GM19438 (cell line): ENCODE data around the gene AFP.

Experiments used
- ATAC-seq: cut with Tn5 transposase; IDR thresholded peaks from one replicate; pipeline ENCODE4 v1.9.1; 2021; ENCODE audit warnings: low read depth; ENCODE audit not compliant: unreplicated experiment

The AFP gene

GRCh38 chr4:73413294-73413755 is 22.7 kb upstream of the AFP start:
- ATAC-seq: no peak

- ATAC-seq: no peak
Measured at GRCh38 chr4:73414936-73415271, 21.1 kb upstream of the AFP start.

- no peak for ATAC-seq
Measured at GRCh38 chr4:73415807-73416238, 20.2 kb upstream of the AFP start.

- ATAC-seq: no peak
Measured at GRCh38 chr4:73416423-73417087, 19.5 kb upstream of the AFP start.

- no peak for ATAC-seq
Measured at GRCh38 chr4:73417342-73417741, 18.7 kb upstream of the AFP start.

GRCh38 chr4:73417973-73418372 is 18.0 kb upstream of the AFP start:
- ATAC-seq: no peak

GRCh38 chr4:73418677-73419076 is 17.3 kb upstream of the AFP start:
- ATAC-seq: no peak

GRCh38 chr4:73419106-73420038 is 16.6 kb upstream of the AFP start:
- ATAC-seq: no peak

GRCh38 chr4:73420615-73421014 is 15.4 kb upstream of the AFP start:
- ATAC-seq: no peak

GRCh38 chr4:73421708-73422457 is 14.1 kb upstream of the AFP start:
- no peak for ATAC-seq

- ATAC-seq: no peak
Measured at GRCh38 chr4:73422458-73422752, 13.6 kb upstream of the AFP start.

GRCh38 chr4:73423184-73423583 is 12.8 kb upstream of the AFP start:
- ATAC-seq: no peak

GRCh38 chr4:73426666-73427065 is 9.4 kb upstream of the AFP start:
- ATAC-seq: no peak

GRCh38 chr4:73429118-73429517 is 6.9 kb upstream of the AFP start:
- no peak for ATAC-seq

- ATAC-seq: no peak
Measured at GRCh38 chr4:73429826-73430587, 6.0 kb upstream of the AFP start.

GRCh38 chr4:73431813-73432168 is 4.2 kb upstream of the AFP start:
- ATAC-seq: no peak

- ATAC-seq: no peak
Measured at GRCh38 chr4:73432169-73433000, 3.6 kb upstream of the AFP start.

GRCh38 chr4:73433140-73433539 is 2.9 kb upstream of the AFP start:
- no peak for ATAC-seq

- ATAC-seq: no peak
Measured at GRCh38 chr4:73434311-73434710, 1.7 kb upstream of the AFP start.
